Amygdala (tissue), 56 donors: ENCODE data around the gene PPA2.
"Not testable (repeated sequence)": the region's sequence is repeated elsewhere in the genome, so short reads cannot be mapped to it uniquely, and the experiment has no call there.

Source experiments
- DNase-seq, 56 donors: peaks; one replicate each; lab custom pipeline; 2025; lab: John Stamatoyannopoulos, UW

The PPA2 gene

DNA sequence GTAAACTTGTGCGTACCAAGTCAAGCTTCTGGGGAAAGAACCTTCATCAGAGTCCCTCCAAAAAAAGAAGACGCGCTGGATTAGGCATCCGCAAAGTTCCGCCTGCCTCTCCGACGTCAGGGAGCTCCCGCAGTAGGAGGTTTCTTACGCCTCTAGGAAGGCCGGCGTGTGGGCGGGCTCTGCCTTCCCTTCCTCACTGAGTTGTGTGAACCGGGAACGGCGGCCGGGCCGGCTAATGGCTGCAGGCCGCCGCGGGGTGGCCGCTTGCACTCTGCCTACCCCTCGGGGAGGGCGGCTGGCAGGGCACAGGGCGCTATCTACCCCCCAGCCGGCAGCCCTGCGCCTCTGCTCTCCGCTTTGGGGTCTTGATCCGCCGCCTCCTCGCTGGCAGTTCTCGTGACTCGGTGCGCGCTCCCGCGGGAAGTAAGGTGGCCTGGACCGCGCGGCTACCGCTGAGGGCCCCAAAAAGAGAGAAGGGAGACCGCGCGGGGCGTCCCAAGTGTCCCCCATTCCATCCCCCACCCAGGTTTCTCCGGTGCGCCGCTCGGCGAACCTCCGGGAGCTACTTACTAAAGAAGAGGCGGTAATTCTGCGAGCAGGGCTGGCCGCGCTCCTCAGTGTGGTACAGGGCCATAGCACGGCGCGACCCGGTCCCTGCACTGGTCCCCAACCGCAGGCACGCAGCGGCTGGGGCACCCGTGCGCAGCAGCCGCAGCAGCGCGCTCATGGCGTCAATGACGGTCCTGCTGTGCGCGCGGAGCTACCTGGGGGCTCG, at the start of gene PPA2:
TSS of gene PPA2 (minus strand) at position 739 of the 775 bp plus-strand sequence. CDS start at position 727, 12 bp downstream.
- DNase-seq: peak; percentile 26 to 87 (median 76)

DNA sequence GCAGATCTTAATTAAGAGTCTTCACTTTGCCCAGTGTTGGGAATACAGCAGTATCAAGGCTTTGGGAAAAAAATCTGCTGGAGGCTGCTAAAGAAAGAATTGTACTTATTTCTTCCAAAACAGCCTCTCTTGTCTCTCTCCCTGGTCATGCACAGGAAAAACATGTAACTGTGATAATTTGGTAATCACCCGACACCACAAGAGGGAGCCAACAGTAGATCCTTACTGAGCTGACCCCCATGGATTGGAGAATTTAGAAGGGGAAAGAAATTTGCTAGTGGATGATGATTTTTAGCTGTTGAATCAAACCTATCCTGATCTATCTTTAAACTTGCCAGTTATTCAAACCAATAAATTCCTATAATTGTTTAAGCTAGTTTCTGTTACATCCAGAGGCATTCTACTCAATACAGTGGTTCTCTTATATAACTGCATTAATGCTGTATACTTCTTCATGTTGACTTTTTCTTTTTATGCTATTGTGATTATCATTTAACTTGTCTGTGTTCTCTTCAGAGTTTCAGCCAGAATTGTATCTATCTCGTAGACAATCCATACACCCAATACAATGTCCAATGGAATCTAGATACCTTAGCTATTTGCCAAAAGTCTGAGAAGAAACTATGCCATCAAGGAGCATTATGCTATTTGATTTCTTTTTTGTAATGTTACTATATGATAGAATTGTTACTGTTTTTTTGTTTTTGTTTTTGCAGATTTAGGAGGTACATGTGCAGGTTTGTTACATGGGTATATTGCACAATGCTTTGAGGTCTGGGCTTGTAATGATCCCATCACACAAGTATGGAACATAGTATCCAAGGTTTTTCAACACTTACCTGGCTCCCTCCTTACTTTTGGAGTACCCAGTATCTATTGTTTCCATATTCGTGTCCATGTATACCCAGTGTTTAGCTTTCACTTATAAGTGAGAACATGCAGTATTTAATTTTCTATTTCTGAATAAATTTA, 47.2 kb upstream of the PPA2 start:
- peak in 13 of 56 donors; percentile 0 to 56 (median 6) for DNase-seq

DNA sequence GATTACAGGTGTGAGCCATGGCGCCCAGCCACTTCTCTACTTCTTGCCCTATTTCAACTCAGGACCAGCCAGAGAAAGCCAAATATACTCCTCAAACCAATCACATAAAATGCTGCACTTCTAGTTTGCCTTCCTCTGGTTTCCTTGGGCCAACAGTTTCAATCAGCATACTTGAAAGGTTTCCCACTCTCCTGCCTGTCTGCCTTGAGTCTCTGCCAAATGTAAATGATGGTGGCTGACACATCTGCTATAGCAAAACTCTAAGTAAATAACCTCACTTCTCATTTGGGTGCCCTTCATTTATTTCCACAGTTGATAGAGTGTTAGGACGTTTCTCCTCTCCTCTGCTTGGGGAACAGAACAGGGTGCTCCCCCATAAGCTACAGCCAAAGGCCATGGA, 36.4 kb upstream of the PPA2 start:
- no peak for DNase-seq

DNA sequence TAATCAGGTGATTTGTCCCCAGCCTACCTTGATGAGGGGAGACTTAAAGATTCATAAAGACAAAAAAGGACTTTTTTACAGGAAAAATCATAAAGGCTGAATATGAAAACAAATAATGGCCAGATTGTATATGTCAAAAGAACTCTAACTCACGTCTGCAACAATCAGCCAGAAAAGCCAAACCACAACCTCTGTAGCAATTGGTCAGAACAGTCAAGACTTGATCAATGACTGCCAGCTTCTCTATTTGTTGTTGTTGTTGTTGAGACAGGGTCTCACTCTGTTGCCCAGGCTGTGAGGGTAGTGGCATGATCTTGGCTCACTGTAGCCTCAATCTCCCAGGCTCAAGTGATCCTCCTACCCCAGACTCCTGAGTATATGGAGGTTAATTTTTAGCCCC, 35.9 kb upstream of the PPA2 start:
- DNase-seq: no peak

DNA sequence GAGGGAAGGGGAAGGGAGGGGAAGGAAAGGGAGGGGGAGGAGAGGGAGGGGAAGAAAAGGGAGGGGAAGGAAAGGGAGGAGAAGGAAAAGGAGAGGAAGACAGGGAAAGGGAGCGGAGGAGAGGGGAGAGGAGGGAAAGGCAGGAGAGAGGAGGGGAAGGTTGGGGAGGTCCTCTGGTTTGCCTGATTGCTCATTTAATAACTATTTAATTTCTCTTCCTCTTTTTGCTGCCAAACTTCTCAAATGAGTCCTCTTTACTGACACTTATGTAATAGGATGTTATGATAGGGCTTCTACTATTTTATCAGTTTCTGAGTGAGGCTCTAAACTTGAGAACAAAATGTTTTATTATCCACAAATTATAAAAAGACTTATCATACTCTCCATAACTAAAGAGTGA, 35.4 kb upstream of the PPA2 start:
- DNase-seq: no peak

DNA sequence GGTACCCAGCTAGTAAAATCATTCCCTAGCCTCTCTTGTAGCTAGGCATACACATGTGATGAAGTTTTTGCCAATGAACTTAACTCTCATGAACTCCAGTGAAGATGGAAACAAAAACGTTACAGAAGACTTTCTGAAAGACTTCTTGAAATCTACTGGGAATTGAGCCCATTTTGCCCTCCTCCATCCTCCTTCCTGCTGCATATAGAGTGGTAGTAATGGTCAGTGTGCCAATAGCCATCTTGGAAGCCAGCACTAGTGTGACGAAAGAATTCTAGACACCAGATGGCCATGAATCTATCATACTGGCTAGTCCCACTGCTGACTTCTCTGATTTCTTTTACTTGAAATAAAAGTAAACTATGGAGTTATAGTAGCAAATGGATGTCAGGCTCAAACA, 30.9 kb upstream of the PPA2 start:
- DNase-seq: peak in 1 of 56 donors; percentile 7

DNA sequence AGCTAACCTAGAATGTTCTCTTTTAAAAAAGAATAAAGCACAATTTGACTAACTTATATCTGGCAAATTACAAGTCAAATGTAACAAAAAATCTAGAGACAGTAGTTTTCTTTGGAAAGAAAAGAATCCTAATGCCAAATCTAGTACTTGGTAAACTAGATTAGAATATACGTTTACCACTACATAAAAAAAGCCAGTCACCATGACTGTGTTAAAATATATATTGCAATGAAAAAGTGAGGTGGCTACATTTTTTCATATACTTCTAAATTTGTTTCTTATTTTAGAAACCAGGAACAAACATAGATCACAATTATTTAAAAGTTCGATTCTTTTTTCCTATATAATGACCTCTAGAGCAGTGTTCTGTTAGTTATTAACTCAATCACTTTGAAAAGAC, 29.6 kb upstream of the PPA2 start:
- DNase-seq: no peak

DNA sequence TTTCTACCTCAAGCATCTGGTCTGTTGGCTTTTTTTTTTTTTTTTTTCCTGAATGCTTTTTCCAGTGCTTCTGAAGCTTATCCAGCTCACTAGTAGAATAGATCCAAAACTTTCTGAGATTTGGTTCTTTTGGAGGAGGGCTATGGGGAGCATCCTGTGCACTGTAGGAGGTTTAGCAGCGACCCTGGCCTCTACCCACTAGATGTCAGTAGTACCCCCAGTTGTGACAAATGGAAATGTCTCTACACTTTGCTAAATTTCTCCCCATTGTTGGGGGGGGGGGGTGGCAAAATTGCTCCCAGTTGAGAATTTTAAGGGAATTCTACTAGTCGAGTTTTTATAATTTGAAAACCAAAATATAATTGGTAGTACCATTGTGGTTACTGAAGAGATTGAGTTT, 23.0 kb upstream of the PPA2 start:
- no peak for DNase-seq

DNA sequence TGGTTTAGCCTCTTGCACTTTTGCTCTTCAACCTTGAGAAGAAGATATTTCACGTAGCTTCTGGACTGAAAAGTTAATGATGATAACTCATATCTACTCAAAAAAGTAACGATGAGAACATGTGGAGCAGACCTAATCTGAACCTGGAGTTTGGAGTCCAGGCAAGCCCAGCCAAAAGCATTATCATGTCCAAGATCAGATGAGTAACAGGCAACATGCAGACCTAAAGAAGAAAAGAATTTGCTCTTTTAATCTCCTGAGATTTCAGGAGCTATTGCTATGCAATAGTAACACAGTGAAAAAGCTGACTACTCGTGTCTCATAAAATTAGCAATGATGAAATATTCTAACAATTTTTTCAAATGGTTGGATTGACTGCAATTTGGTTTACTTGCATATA, 21.8 kb upstream of the PPA2 start:
- DNase-seq: no peak

DNA sequence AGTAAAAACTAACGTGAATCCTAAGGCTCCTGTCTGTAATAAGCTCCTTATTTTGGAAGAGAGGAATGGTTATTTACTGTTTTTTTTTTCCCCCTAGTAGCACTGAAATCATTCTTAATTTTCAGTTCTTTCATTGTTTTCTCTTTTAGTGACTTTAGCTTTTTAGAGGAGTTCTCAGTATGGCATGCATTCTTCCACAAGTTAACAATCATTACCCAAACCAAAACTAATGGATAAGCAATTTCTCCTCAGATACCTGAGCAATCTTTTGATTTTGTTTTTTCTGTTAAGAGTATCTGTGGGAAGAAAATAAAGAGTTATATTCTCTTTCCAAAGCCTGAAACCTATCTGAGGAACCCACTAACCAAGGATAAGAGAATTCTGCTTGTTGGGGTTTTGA, 16.7 kb upstream of the PPA2 start:
- no peak for DNase-seq

DNA sequence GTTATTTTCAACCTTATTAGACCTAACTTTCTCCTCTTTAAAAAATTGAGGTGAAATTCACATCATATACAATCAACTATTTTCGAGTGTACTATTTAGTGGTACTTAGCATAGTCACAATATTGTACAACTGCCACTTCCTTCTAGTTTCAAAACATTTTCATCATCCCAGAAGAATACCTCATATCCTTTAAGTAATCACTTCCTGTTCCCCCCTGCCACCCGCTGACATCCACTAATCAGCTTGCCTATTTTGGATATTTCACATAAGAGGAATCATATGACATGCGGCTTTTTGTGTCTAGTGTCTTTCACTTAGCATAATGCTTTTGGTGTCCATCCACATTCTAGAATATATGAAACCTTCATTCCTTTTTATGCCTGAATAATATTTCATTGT, 10.0 kb upstream of the PPA2 start:
- no peak for DNase-seq

DNA sequence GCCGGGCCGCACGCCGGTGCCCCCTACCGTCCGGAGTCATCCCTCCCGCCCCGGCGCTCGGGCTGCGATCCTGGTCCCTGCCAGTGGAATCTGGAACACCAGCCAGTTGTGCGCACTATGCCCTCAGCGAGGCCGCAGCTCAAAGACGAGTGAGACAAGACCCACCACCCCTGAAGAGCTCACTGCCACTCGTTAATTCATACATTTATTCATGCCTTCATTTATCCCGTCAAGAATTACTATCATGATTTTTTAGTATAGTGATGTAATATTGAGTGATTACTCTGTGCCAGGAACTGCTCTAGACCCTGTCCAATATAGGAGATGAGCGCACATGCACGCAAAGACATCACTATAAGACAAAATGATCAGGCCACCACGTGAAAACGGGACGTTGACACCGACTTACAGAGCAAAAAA, 247 bp upstream of the PPA2 start:
- peak in 16 of 56 donors; percentile 28 to 83 (median 72) for DNase-seq

DNA sequence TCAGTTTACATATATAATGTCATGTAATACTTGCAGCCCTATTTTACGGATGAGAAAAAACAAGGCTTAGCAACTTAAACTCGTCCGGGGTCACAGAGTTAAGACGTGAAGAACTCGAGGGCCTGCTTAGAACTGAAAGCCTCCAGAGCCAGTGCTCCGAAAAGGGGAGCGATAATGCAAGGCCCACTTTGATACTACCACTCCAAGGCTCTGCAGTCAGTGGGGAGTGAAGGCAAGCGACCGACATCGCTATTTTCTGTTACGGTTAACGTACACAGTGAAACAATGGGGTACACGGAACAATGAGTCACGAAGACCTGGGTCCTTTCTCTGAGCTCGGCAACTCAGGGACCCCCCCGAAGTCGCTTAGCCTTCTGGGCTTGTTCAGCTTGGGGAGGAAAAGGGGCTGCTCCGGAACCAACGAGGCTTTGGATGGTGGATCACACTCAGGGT, 965 bp downstream of the PPA2 start:
- peak in 1 of 56 donors; percentile 55 for DNase-seq

DNA sequence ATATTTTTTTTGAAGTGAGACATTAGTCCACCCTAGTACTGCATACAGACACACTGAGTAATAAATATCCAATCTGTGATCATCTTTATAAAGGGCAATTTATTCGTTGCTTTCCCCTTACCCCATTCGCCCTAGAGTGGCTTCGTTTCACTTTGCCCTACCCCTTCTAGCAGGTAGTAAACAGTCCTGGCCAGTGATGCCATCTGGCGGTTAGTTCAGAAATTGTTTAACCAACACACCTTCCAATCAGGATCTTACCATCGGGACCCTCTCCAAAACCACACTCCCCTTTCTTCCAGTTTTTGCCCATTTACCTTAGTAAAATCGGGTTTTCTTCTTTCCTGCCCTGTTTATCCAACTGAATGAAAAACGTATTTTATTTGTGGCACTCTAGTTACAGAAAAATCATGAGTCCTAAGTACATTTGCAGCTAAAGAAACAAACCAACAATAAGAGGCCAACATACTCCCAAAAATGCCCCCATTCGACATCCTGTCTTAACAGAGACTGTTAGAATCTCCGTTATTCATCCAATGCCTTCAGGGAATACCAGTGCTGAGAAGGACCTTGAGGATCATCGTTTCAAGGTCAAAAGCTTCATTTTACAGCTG, 2.2 kb downstream of the PPA2 start:
- peak in 43 of 56 donors; percentile 1 to 78 (median 27) for DNase-seq

DNA sequence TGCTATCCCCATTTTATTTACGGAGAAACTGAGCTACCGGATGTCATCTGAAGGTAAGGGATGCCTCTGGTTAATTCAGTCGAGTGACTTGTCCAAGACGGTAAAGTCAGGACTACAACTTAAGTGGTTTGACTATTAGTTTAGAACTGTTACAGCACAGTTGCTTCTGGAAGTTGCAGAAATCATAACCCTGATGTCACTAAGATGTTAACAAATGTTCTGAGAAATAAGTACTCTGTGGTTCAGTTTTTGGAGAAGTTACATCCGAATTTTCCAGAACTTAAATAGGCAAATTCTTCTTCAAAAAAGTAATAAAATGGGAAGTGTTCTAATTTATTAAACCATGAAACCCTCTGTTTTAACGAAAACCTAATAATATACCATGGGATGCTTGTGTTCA, 3.1 kb downstream of the PPA2 start:
- DNase-seq: no peak

DNA sequence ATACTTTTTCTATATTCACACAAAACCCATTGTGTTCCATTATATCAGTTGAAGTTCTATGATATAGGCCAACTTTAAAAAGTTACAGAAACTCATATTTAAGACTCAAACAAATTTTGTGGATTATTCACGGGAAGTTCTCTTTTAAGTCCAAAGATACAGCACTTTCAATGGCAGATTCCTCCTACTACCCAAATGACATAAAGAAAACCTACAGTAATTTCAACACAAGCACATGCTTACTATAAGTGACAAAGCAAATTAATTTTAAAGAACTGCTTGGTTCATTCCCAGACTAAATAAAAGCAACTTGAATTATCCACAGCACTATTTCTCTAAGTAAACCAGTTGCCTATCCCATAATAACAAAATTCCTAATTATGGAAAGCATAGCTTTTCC, 4.1 kb downstream of the PPA2 start:
- no peak for DNase-seq

DNA sequence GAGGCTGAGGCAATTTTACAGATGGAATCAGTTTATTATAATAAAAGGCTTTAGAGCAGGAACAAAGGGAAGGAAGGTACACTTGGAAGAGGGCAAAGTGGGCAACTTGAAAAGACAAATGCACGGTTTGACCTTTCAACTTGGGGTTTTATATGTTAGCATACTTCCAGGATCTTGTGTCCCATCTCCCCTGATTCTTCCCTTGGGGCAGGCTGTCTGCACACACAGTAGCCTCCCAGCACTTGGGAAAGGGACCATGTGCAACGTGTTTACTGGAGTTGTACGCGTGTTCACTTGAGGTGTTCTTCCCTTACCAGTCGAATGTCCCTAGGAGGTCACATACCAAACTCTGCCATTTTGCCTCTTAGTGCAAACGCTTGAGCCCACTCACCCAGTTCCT, 7.3 kb downstream of the PPA2 start:
- DNase-seq: no peak

DNA sequence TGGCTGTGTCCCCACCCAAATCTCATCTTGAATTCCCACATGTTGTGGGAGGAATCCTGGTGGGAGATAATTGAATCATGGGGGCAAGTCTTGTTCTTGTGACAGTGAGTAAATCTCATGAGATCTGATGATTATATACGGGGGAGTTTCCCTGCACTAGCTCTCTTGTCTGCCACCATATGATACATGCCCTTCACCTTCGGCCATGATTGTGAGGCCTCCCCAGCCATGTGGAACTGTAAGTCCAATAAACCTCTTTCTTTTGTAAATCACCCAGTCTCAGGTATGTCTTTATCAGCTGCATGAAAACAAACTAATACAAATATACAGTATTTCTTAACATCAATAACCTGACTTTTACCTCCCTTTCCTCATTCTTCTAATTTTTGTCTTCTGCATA, 9.3 kb downstream of the PPA2 start:
- DNase-seq: not testable (repeated sequence)

DNA sequence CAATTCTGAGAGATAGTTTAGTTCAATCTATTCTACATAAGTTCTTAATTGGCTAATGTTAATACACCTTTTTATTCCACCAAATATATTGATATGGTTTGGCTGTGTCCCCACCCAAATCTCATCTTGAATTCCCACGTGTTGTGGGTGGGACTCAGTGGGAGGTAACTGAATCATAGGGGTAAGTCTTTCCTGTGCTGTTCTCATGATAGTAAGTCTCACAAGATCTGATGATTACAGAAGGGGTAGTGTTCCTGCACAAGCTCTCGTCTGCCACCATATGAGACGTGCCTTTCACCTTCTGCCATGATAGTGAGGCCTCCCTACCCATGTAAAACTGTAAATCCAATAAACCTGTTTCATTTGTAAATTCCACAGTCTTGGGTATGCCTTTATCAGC, 11.3 kb downstream of the PPA2 start:
- no peak for DNase-seq

DNA sequence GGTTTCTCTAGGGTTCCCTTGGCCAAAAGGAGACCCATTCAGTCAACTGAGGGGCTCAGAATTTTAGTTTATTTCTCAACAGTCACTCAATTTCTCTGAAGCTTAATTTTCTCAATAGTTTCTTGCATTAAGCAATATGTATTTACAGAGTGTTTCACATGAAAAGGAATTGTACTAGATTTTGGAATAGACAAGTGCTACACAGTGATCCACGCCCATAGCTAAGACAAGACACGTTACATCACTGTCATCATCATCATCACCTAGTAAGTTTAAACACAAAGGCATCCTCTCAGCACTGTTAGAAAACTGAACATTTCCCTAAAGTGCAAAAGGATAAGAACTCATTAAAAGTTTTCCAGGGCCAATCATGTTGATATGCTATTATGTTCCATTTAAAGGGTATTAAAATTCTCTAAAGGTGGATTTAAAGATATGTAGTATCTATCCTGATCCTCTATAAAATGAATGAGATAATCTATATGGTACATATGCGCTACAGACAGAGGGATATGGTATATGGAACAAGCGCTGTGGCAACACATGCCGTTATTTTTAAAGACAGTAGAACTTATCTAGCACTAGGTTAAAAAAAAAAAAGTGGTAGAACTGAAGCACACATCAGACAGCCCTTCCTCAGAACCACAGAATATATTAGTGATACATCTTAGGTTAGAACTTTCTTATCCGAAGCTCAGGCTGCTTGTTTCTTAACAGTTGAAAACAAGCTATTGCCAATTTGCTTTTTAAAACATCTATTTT, 12.1 kb downstream of the PPA2 start:
- no peak for DNase-seq
